Uterus (tissue), 2 donors: Measurements from ENCODE around the gene ZNF652.

Experiments
- POLR2A ChIP-seq, 2 donors: fragments of 450-650 bp; IDR thresholded peaks; one replicate each; pipeline ENCODE4 v1.6.1; 2016; ENCODE audit warnings: antibody characterized with exemption in 2 of 2, mild to moderate bottlenecking in 1 of 2, moderate library complexity in 1 of 2
- TF ChIP-seq, protein P1 (sequence below), 4 experiments: fragments of 200-600 bp in 2 of 4; fragments of 450-650 bp in 2 of 4; sonication (generic) in 2 of 4; IDR thresholded peaks; one replicate each; pipeline ENCODE4 v1.5.1; 2016 to 2019; ENCODE audit warnings: antibody characterized with exemption in 4 of 4, mild to moderate bottlenecking in 2 of 4, moderate library complexity in 1 of 4

GRCh38 chr17:49382556-49382955 lies 20.5 kb upstream of the ZNF652 start:
- TF ChIP-seq, protein P1, sequence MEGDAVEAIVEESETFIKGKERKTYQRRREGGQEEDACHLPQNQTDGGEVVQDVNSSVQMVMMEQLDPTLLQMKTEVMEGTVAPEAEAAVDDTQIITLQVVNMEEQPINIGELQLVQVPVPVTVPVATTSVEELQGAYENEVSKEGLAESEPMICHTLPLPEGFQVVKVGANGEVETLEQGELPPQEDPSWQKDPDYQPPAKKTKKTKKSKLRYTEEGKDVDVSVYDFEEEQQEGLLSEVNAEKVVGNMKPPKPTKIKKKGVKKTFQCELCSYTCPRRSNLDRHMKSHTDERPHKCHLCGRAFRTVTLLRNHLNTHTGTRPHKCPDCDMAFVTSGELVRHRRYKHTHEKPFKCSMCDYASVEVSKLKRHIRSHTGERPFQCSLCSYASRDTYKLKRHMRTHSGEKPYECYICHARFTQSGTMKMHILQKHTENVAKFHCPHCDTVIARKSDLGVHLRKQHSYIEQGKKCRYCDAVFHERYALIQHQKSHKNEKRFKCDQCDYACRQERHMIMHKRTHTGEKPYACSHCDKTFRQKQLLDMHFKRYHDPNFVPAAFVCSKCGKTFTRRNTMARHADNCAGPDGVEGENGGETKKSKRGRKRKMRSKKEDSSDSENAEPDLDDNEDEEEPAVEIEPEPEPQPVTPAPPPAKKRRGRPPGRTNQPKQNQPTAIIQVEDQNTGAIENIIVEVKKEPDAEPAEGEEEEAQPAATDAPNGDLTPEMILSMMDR (IDR thresholded peaks at IDR 0.05) = no peak
- no peak for TF ChIP-seq POLR2A (IDR thresholded peaks at IDR 0.05)
